ENCODE data around the gene FUT8.
"Not testable (repeated sequence)": the region's sequence is repeated elsewhere in the genome, so short reads cannot be mapped to it uniquely, and the experiment has no call there.

The FUT8 gene

GRCh38 chr14:65449647-65450046 lies 37.1 kb downstream of the FUT8 start:
- no peak for DNase-seq (ENCODE audit: low read depth in 4 of 4, low spot score in 1 of 4)

GRCh38 chr14:65453807-65454480 lies 41.4 kb downstream of the FUT8 start:
- DNase-seq (ENCODE audit: low read depth in 4 of 4, low spot score in 1 of 4) = no peak

- no peak for DNase-seq (ENCODE audit: low read depth in 4 of 4, low spot score in 1 of 4)
Observed at GRCh38 chr14:65456247-65456646, 43.7 kb downstream of the FUT8 start.

GRCh38 chr14:65461730-65462129 lies 49.2 kb downstream of the FUT8 start:
- no peak for DNase-seq (ENCODE audit: low read depth in 4 of 4, low spot score in 1 of 4)

GRCh38 chr14:65462411-65462810 lies 49.9 kb downstream of the FUT8 start:
- no peak for DNase-seq (ENCODE audit: low read depth in 4 of 4, low spot score in 1 of 4)

GRCh38 chr14:65465584-65465983 lies 53.1 kb downstream of the FUT8 start:
- DNase-seq (ENCODE audit: low read depth in 4 of 4, low spot score in 1 of 4) = no peak

- DNase-seq (ENCODE audit: low read depth in 4 of 4, low spot score in 1 of 4) = not testable (repeated sequence)
Observed at GRCh38 chr14:65467926-65468325, 55.4 kb downstream of the FUT8 start.

GRCh38 chr14:65469903-65470302 lies 57.4 kb downstream of the FUT8 start:
- no peak for DNase-seq (ENCODE audit: low read depth in 4 of 4, low spot score in 1 of 4)

- no peak for DNase-seq (ENCODE audit: low read depth in 4 of 4, low spot score in 1 of 4)
Observed at GRCh38 chr14:65470404-65470880, 57.9 kb downstream of the FUT8 start.

GRCh38 chr14:65471038-65471878 lies 58.7 kb downstream of the FUT8 start:
- DNase-seq (ENCODE audit: low read depth in 4 of 4, low spot score in 1 of 4) = no peak

GRCh38 chr14:65472189-65472588 lies 59.7 kb downstream of the FUT8 start:
- no peak for DNase-seq (ENCODE audit: low read depth in 4 of 4, low spot score in 1 of 4)

GRCh38 chr14:65476273-65476941 lies 63.9 kb downstream of the FUT8 start:
- no peak for DNase-seq (ENCODE audit: low read depth in 4 of 4, low spot score in 1 of 4)

- no peak for DNase-seq (ENCODE audit: low read depth in 4 of 4, low spot score in 1 of 4)
Observed at GRCh38 chr14:65476942-65477318, 64.4 kb downstream of the FUT8 start.

- DNase-seq (ENCODE audit: low read depth in 4 of 4, low spot score in 1 of 4) = no peak
Observed at GRCh38 chr14:65478017-65478416, 65.5 kb downstream of the FUT8 start.

- DNase-seq (ENCODE audit: low read depth in 4 of 4, low spot score in 1 of 4) = no peak
Observed at GRCh38 chr14:65478596-65478995, 66.1 kb downstream of the FUT8 start.

GRCh38 chr14:65479386-65479785 lies 66.9 kb downstream of the FUT8 start:
- no peak for DNase-seq (ENCODE audit: low read depth in 4 of 4, low spot score in 1 of 4)

- DNase-seq (ENCODE audit: low read depth in 4 of 4, low spot score in 1 of 4) = no peak
Observed at GRCh38 chr14:65482757-65483438, 70.4 kb downstream of the FUT8 start.

GRCh38 chr14:65483647-65484046 lies 71.1 kb downstream of the FUT8 start:
- DNase-seq (ENCODE audit: low read depth in 4 of 4, low spot score in 1 of 4) = no peak

GRCh38 chr14:65485516-65485915 lies 73.0 kb downstream of the FUT8 start:
- DNase-seq (ENCODE audit: low read depth in 4 of 4, low spot score in 1 of 4) = no peak

- DNase-seq (ENCODE audit: low read depth in 4 of 4, low spot score in 1 of 4) = no peak
Observed at GRCh38 chr14:65486863-65487262, 74.3 kb downstream of the FUT8 start.

GRCh38 chr14:65487783-65488494 lies 75.4 kb downstream of the FUT8 start:
- DNase-seq (ENCODE audit: low read depth in 4 of 4, low spot score in 1 of 4) = no peak
